A172 (cell line): ENCODE results near the gene HTR3E. TPM values are rescaled to one million over a fixed set of nuclear protein-coding genes. Genes with fewer than 3 reads are reported as not detected.

ENCODE experiments used
- DNase-seq: peaks from one replicate; pipeline ENCODE4 v3.0.0-alpha.2; 2015; ENCODE audit warnings: low spot score
- total RNA-seq: library from RNA; depleted of rRNA; stranded (reverse); fragments of >200 nt; shearing (Covaris generic); gene quantifications from 2 replicates; pipeline ENCODE4 v1.2.3, GENCODE V29; 2014; rRNA removed

Gene HTR3E
- total RNA-seq, 1 experiment from 2014 or later = not detected

DNA sequence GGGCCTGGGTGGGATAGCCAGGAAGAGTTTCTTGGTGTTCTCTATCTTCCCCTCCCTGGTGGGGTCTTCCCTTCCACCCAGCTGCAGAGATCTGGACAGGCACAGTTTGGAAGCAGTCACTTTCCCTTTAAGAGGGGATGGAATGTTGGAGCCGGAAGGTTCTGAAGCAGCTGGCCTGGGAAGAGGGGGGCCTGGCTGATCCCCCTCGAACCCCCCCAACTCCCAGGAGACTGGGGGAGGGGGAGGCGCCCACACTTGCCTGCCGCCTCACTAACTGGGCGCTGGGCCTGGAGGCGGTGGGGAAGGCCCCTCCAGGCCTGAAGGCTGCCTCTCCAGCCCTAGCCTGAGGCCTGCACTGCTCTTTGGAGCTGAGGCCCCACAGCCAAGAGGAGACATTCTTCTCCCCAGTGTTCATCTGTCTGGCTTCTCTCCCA, 59.7 kb downstream of the HTR3E start:
- peak; percentile 27 for DNase-seq

Other genes starting within 250 kb of the HTR3E start
- 45.8 and 65.7 TPM in 2 replicates for gene PARL, start 212.2 kb upstream of the HTR3E start, total RNA-seq
- gene ABCC5, start 79.2 kb upstream of the HTR3E start, total RNA-seq = 12.8 and 16.6 TPM in 2 replicates
- gene HTR3D, start 65.3 kb upstream of the HTR3E start, total RNA-seq = not detected in 2 replicates
- gene HTR3C, start 44.0 kb upstream of the HTR3E start, total RNA-seq = not detected in 2 replicates
- 37.4 and 42.6 TPM in 2 replicates for gene EIF2B5, start 38.3 kb downstream of the HTR3E start, total RNA-seq
- 36.2 and 38.3 TPM in 2 replicates for gene DVL3, start 58.3 kb downstream of the HTR3E start, total RNA-seq
- 717 and 879 TPM in 2 replicates for gene AP2M1, start 77.8 kb downstream of the HTR3E start, total RNA-seq
- gene ABCF3, start 89.1 kb downstream of the HTR3E start, total RNA-seq = 32.3 and 46.9 TPM in 2 replicates
- gene VWA5B2, start 132.5 kb downstream of the HTR3E start, total RNA-seq = 0.36 and 0.72 TPM in 2 replicates
- 57.5 and 68.3 TPM in 2 replicates for gene ALG3, start 151.9 kb downstream of the HTR3E start, total RNA-seq
- gene EEF1AKMT4, start 152.6 kb downstream of the HTR3E start, total RNA-seq = 7.8 and 8.2 TPM in 2 replicates
- gene CAMK2N2, start 164.5 kb downstream of the HTR3E start, total RNA-seq = 1.6 and 1.8 TPM in 2 replicates
- gene ECE2, start 179.0 kb downstream of the HTR3E start, total RNA-seq = not detected in 2 replicates
- gene PSMD2, start 202.2 kb downstream of the HTR3E start, total RNA-seq = 633 and 926 TPM in 2 replicates
- gene EIF4G1, start 217.5 kb downstream of the HTR3E start, total RNA-seq = 422 and 446 TPM in 2 replicates
- gene FAM131A, start 240.5 kb downstream of the HTR3E start, total RNA-seq = 0.62 and 0.65 TPM in 2 replicates